ENCODE data around the gene SMU1. TPM values are rescaled to one million over a fixed set of nuclear protein-coding genes. Genes with fewer than 3 reads are reported as not detected.

Gene SMU1
- total RNA-seq, 6 donors from 2014 or later, result 7.9 to 19.8 (median 17.2) TPM

DNA sequence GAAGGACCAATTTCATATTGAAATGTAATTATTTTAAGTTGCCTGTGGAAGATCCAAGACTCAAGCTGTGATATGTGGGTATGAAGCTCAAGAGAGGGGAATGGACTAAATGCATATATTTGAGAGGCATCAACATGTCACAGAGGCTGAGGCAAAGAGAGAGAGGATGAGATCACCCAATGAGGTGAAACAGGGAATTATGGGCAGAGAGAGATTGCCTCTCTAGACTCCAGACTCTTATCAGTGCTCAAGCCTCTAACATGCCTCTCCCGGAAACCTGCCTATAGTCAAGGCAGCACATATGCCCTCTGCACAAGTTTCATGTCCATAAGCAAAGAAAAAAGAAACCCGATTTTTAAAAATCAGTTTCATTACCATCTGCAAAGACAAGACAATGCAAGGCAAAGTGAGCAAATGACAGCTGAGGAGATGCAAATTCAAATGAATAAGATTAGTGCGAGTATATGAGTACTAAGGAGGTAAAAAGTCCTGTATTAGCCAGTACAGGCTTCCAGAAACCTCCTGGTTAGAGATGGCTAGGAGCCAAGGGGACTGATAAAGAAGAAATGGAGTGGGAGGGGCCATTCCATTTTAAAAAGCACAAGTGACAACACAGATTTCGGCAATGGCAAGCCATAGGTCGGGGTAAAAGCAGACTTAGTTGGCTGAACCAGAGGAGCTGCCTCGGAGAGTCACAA is 84.4 kb downstream of the SMU1 start:
- peaks cover 0 to 13% (median 0%) of the 10 kb centered on the region in 4 donors for H3K4me1 ChIP-seq
- ATAC-seq (ENCODE audit: low FRiP score in 2 of 2) (no peak), DNase-seq (no peak)
- H3K27ac ChIP-seq, result no peak overlapping the region
- H3K4me3 ChIP-seq, result no peak overlapping the region
- TF ChIP-seq EP300 (IDR thresholded peaks at IDR 0.05) (no peak), POLR2A (IDR thresholded peaks at IDR 0.05) (no peak), POLR2AphosphoS5 (IDR thresholded peaks at IDR 0.05) (no peak)
- TF ChIP-seq, protein P1, sequence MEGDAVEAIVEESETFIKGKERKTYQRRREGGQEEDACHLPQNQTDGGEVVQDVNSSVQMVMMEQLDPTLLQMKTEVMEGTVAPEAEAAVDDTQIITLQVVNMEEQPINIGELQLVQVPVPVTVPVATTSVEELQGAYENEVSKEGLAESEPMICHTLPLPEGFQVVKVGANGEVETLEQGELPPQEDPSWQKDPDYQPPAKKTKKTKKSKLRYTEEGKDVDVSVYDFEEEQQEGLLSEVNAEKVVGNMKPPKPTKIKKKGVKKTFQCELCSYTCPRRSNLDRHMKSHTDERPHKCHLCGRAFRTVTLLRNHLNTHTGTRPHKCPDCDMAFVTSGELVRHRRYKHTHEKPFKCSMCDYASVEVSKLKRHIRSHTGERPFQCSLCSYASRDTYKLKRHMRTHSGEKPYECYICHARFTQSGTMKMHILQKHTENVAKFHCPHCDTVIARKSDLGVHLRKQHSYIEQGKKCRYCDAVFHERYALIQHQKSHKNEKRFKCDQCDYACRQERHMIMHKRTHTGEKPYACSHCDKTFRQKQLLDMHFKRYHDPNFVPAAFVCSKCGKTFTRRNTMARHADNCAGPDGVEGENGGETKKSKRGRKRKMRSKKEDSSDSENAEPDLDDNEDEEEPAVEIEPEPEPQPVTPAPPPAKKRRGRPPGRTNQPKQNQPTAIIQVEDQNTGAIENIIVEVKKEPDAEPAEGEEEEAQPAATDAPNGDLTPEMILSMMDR (IDR thresholded peaks at IDR 0.05), result no peak
- WGBS, 2 donors, result 75 to 79% methylated on average over 6 of the region's 6 CpGs
- H3K27me3 ChIP-seq, result no peaks in the 10 kb centered on the region
- H3K36me3 ChIP-seq, result peaks cover 11 to 58% (median 40%) of the 10 kb centered on the region in 4 donors
- H3K9me3 ChIP-seq, result no peaks in the 10 kb centered on the region

Other genes starting within 250 kb of the SMU1 start
- gene APTX, start 75.0 kb downstream of the SMU1 start, total RNA-seq, result 10 to 100 TPM; 20.9 to 60.8 (median 29.3) TPM
- 100 to 1,000 TPM in 3 of 6 donors, 10 to 100 TPM in 3; 35.6 to 141 (median 94.0) TPM for gene DNAJA1, start 51.4 kb downstream of the SMU1 start, total RNA-seq
- 10 to 100 TPM; 26.2 to 83.3 (median 70.8) TPM for gene B4GALT1, start 90.7 kb upstream of the SMU1 start, total RNA-seq
- not detected for gene SPINK4, start 163.5 kb upstream of the SMU1 start, total RNA-seq
- 100 to 1,000 TPM in 4 of 6 donors, 10 to 100 TPM in 2; 55.5 to 157 (median 129) TPM for gene BAG1, start 188.0 kb upstream of the SMU1 start, total RNA-seq
- 10 to 100 TPM; 33.5 to 95.5 (median 60.1) TPM for gene CHMP5, start 188.4 kb upstream of the SMU1 start, total RNA-seq
- gene NFX1, start 213.8 kb upstream of the SMU1 start, total RNA-seq, result 10 to 100 TPM; 37.0 to 75.4 (median 54.1) TPM

All from upper lobe of left lung (tissue), 6 donors.